ENCODE measurements around the gene SCAPER. TPM values are rescaled to one million over a fixed set of nuclear protein-coding genes. Genes with fewer than 3 reads are reported as not detected.
"Not testable (repeated sequence)": the region's sequence is repeated elsewhere in the genome, so short reads cannot be mapped to it uniquely, and the experiment has no call there.

SCAPER gene
- total and polyA plus RNA-seq, 2 experiments from 2014 or later = 27.0 to 35.7 TPM

GRCh38 chr15:76529911-76530310, 375.2 kb downstream of the SCAPER start:
- H3K27me3 ChIP-seq = no peaks in the 10 kb centered on the region
- H3K9me3 ChIP-seq (ENCODE audit: low read depth) = no peaks in the 10 kb centered on the region
- H3K4me1 ChIP-seq (ENCODE audit: low read depth) = no peaks in the 10 kb centered on the region
- no peaks in the 10 kb centered on the region for H3K36me3 ChIP-seq
- H3K27ac ChIP-seq = no peak overlapping the region
- DNase-seq (ENCODE audit: low read depth in 1 of 2, low spot score in 1 of 2) = no peak
- no peak overlapping the region for H3K4me3 ChIP-seq
- TF ChIP-seq CTCF (IDR thresholded peaks at IDR 0.05; ENCODE audit: low read depth, low read length) = no peak

DNA sequence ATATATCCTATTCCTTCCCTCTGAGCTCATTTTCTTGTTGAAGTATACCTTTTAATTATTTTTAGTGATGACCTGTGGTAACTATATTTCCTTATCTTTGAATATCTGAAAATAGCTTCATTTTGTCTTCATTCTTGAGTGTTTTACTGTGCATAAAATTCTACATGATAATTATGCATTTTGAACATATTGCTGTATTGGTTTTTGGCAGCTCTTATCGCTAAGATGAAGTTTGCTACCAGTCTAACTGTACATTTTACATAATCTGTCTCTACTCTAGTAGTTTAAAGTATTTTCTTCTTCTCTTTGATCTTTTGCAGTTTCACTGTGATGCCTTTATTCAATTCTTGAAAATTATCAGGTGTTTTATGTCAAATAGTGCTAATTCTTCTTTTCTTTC, 379.0 kb downstream of the SCAPER start:
- Histone ChIP-seq H3K36me3 (no peaks in the 10 kb centered on the region), H3K4me1 (ENCODE audit: low read depth) (no peaks in the 10 kb centered on the region), H3K27me3 (no peaks in the 10 kb centered on the region), H3K9me3 (ENCODE audit: low read depth) (no peaks in the 10 kb centered on the region), H3K27ac (no peak overlapping the region), H3K4me3 (no peak overlapping the region)
- no peak for TF ChIP-seq CTCF (IDR thresholded peaks at IDR 0.05; ENCODE audit: low read depth, low read length)
- DNase-seq (ENCODE audit: low read depth in 1 of 2, low spot score in 1 of 2) = no peak

DNA sequence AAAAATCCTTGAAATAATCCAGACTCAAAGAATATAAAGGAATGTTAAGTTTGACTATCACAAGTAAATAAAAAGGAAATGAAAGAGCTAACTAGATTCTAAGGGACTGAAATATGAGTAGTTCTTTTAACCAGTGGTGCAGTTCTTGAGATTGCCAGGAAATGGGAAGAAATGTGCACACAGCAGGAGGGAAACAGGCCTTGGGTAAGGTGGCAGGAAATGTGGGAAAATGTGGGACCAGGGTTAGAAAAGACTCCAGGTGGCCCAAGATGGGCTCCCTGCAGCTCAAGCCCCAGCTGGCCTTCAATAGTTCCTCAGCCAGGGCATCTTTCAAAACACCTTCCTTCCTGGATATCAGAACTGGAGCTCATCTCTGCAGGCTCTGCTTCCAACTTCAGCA, 387.2 kb downstream of the SCAPER start:
- H3K27ac ChIP-seq = peak overlapping the region; percentile 69
- TF ChIP-seq CTCF (IDR thresholded peaks at IDR 0.05; ENCODE audit: low read depth, low read length) = no peak
- H3K4me1 ChIP-seq (ENCODE audit: low read depth) = peaks cover 16% of the 10 kb centered on the region
- no peak for DNase-seq (ENCODE audit: low read depth in 1 of 2, low spot score in 1 of 2)
- no peaks in the 10 kb centered on the region for H3K27me3 ChIP-seq
- no peak overlapping the region for H3K4me3 ChIP-seq
- H3K36me3 ChIP-seq = no peaks in the 10 kb centered on the region
- no peaks in the 10 kb centered on the region for H3K9me3 ChIP-seq (ENCODE audit: low read depth)

- H3K27me3 ChIP-seq = no peaks in the 10 kb centered on the region
- H3K4me1 ChIP-seq (ENCODE audit: low read depth) = peaks cover 26% of the 10 kb centered on the region
- no peak overlapping the region for H3K4me3 ChIP-seq
- H3K9me3 ChIP-seq (ENCODE audit: low read depth) = no peaks in the 10 kb centered on the region
- no peak for DNase-seq (ENCODE audit: low read depth in 1 of 2, low spot score in 1 of 2)
- H3K27ac ChIP-seq = no peak overlapping the region
- no peaks in the 10 kb centered on the region for H3K36me3 ChIP-seq
- TF ChIP-seq CTCF (IDR thresholded peaks at IDR 0.05; ENCODE audit: low read depth, low read length) = no peak
These were observed 390.9 kb downstream of the SCAPER start for GRCh38 chr15:76514282-76514681.

GRCh38 chr15:76512971-76513370, 392.2 kb downstream of the SCAPER start:
- TF ChIP-seq CTCF (IDR thresholded peaks at IDR 0.05; ENCODE audit: low read depth, low read length) = no peak
- no peak for DNase-seq (ENCODE audit: low read depth in 1 of 2, low spot score in 1 of 2)

DNA sequence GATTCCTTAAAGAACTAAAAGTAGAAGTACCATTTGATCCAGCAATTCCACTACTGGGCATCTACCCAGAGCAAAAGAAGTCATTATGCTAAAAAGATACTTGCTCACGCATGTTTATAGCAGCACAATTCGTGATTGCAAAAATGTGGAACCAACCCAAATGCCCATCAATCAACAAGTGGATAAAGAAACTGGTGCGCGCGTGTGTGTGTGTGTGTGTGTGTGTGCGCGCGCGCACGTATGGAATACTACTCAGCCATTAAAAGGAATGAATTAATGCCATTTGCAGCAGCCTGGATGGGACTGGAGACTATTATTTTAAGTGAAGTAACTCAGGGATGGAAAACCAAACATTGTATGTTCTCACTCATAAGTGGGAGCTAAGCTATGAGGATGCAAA, 394.5 kb downstream of the SCAPER start:
- H3K4me3 ChIP-seq; H3K36me3 ChIP-seq; H3K27me3 ChIP-seq; H3K27ac ChIP-seq; H3K9me3 ChIP-seq (ENCODE audit: low read depth); DNase-seq (ENCODE audit: low read depth in 1 of 2, low spot score in 1 of 2): not testable (repeated sequence)
- H3K4me1 ChIP-seq (ENCODE audit: low read depth) = peaks cover 12% of the 10 kb centered on the region

More at GRCh38 chr15:76512971-76513370, 392.2 kb downstream of the SCAPER start:
- H3K4me1 ChIP-seq (ENCODE audit: low read depth) = peaks cover 15% of the 10 kb centered on the region
- no peaks in the 10 kb centered on the region for H3K27me3 ChIP-seq
- no peaks in the 10 kb centered on the region for H3K9me3 ChIP-seq (ENCODE audit: low read depth)
- no peak overlapping the region for H3K27ac ChIP-seq
- H3K36me3 ChIP-seq = no peaks in the 10 kb centered on the region
- H3K4me3 ChIP-seq = no peak overlapping the region
